Putamen (tissue), 1 donor: ENCODE data around the gene MGLL.

Experiments used
- DNase-seq: peaks from one replicate; pipeline ENCODE4 v3.0.0-alpha.2; 2016; ENCODE audit warnings: low spot score

MGLL gene

GRCh38 chr3:127722091-127722784 lies 100.1 kb downstream of the MGLL start:
- no peak for DNase-seq

GRCh38 chr3:127720985-127721935 lies 101.1 kb downstream of the MGLL start:
- DNase-seq, result no peak

- DNase-seq, result no peak
These were observed 102.0 kb downstream of the MGLL start for GRCh38 chr3:127720161-127720823.

DNA sequence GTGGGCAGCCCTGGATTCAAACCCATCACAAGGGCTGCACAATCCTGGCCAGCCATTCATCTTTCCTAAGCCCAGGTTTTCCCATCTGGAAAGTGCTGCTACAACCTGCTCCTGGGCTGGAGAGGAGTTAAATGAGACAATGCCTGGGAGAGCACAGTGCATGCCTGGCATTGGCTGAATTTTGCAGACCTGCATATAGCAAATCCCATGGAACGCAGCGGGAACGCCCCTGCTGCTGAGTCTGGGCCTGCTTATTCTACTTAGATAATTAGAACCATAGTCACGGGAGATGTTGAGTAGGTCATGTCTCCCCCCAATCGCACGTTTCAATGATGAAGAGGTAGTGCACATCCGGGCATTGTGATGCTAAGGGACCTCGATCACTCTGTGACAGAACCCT lies 102.9 kb downstream of the MGLL start:
- DNase-seq, result no peak

GRCh38 chr3:127718916-127719290 lies 103.4 kb downstream of the MGLL start:
- no peak for DNase-seq

DNA sequence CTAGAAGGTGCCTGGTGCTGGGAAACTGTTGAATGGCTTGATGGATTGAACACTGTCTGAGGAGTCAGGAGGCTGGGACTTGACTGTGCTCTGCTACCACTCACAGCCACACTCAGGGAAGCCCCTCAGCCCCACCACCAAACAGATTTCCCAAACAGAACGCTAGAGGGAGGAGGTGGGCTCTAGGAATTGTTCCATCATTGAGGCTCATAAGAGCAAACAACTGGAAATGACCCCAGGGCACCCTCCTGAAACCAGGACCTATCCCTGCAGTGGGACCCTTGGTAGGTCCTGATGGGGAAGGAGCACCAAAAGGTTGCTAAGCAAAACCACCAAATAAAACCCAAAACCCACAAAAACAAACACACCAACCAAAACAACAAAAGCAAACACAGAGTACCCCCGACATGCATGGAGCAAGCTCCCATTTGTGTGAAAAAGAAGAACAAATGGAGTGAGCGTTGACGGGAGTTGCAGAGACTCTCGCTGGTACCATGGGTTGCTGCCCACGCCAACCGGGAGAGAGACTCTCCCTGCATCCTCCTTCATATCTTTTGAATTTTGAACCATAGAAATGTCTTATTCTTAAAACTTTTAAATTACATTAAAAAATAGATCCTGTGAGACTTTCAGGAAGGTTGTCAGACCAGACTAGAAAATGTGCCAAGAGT lies 103.9 kb downstream of the MGLL start:
- no peak for DNase-seq

GRCh38 chr3:127717357-127718244 lies 104.7 kb downstream of the MGLL start:
- DNase-seq, result no peak

DNA sequence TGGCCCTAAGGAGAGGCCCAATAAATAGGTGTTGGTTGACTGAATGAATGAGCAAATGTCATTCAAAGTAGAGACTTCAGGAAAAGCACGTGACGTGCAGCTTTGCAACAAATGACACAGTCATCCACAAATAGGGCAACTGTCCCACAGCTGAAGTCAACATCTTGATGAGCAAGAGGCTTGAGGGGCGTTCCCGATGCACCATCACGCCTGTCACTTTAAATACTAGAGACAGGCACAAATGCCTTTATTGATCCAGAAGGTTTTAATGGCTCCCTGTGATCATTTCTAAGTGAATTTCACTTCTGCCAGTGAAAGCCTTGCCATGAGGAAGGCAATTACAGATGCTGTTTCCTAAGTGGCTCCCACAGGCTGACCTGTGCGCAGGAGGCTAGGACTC lies 105.9 kb downstream of the MGLL start:
- no peak for DNase-seq

DNA sequence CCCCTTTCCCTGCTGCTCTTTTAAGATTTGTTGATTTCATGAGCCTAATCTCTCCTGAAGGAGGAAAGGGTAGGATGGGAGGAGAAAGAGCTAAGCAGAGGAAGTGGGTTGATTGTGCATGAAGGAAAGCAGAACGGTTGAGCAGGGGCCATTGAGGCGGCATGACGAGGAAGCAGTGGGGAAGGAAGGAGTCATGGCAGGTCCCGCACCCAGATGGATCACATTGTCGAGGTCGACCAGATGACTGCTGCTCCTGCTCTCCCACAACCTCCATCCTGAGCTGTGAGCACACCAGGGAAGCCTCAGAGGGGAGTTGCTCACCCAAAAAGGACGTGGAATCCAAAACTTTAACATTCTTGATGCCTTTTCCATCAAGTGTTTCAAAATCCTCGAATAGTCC lies 106.8 kb downstream of the MGLL start:
- no peak for DNase-seq

- DNase-seq, result no peak
These were observed 107.4 kb downstream of the MGLL start for GRCh38 chr3:127714866-127715265.

DNA sequence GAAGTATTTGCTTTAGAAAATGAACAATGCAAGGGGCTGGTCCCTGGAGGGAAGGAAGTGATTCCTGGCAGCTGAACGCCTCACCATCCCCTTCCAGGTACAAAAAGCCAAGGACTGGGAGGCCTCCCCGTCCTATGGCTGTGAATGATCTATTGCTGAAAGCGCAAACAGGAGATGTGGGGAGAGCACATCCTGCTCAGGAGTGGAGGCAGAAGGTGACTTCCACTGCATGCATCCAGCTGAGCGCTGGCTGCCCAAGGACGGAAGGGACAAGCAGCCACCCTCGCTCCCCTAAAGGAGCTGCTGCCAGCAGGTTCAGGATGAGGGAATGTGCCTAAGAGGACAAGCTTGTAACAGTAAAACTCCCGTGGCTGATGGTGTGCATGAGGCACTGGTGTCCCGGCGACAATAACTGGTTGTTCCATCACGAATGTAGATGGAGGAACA lies 108.2 kb downstream of the MGLL start:
- DNase-seq, result no peak

GRCh38 chr3:127712881-127713771 lies 109.2 kb downstream of the MGLL start:
- no peak for DNase-seq

DNA sequence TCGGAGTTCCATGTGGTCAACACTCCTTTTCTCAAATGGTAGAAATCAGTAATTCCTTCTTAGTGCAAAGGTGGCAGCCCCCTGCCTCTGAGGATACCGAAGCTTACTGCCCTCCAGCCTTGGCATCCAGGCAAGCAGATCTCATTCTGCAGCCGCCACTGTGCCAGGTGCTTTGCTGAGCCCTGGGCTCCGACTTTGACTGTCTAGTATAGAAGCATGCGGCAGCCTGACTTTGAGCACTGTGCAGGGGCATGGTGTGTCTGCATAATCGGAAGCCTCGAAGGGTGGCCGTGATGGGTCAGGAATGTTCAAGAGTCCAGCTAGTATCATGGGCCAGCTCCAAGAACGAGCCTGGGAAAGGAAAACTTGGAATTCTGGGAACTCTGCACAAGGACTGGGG lies 109.9 kb downstream of the MGLL start:
- no peak for DNase-seq

DNA sequence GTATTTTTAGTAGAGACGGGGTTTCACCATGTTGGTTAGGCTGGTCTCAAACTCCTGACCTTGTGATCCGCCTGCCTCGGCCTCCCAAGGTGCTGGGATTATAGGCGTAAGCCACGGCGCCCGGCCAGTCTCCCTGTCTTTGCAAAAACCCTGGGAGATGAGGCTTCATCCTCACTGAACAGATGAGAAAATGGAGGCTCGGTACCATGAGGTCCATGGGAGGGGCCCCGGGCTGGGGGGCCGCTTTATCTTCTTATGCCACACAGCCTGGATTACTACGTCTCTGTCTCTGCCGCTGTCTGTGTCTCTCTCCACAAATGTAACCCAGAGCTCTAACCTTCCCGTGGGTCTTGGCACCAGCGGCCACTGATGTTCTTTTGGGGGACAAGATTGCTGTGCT lies 110.4 kb downstream of the MGLL start:
- no peak for DNase-seq

DNA sequence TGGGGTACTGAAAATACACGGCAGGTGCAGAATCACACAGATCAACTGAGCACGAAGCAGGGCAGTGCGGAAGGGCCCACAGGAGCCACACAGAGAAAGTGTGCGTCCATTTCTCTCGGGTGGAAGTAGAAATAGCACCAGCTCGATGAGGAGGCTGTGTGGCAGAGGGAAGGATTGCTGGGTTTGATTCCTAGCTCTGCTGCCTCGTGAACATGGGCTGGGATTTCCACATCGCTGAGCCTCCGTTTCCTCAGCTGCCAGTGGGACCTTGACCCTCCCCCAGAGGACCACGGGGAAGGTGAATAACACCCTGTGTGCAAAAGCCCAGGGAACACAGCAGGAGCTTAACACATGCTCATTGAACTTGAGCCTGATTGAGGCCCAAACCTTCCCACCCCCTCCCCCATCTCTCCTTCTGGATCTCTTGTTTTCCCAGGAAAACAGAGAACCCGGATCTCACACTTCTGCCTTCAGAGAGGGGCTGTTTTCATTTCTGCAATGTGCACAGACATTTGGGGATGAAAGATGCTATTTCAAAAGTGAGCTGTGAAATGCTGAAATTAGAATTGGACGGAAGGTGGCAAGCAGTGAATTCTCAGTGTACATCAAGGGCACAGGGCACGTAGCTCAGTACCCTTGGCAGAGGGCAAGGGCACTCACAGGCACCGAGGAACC lies 111.2 kb downstream of the MGLL start:
- DNase-seq, result no peak

- DNase-seq, result no peak
These were observed 112.0 kb downstream of the MGLL start for GRCh38 chr3:127710155-127710941.

DNA sequence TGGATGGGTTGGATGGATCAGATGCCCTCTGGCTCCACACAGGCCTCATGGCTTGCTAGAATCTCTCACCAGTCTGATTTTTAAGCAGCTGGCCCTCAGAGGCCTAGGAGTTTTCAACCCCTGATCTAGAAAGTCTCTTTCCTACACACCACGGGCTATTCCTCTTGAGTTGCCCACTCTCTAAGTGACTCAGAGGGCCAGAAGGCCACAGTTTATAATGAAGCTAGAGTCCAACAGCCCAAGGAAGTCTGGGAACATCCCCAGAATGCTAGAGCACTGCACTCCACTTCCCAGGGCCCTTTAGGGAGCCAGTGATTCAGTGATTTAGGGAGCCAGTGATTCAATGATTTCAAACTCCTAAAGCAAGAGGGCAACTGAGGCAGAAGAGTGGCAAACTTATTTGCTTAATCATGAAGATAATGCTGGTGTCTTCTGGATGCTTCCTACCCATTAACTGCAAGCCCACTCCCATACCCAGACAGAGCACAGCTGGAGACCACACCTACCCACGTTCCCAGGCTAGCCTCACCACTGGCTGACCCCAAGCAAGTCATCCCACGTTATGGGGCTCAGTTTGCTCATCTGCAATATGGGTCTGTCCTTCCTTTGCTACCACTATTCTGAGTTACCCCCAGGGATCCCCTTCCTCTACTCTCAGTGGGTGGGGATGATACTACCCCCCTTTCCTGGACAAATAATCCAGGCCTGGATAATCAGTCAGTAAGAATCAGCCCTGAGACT lies 112.8 kb downstream of the MGLL start:
- DNase-seq, result no peak

GRCh38 chr3:127708837-127709236 lies 113.5 kb downstream of the MGLL start:
- DNase-seq, result no peak
